Prostate gland (tissue), 2 donors: Measurements from ENCODE around the gene CHST11.

ENCODE experiments used
- CTCF ChIP-seq, 4 experiments: fragments of 200-600 bp in 2 of 4; fragments of 450-650 bp in 2 of 4; sonication (generic) in 2 of 4; IDR thresholded peaks; 1 replicate in 3 of 4; 2 replicates in 1 of 4; pipeline ENCODE4 v1.5.1; 2016 to 2019; ENCODE audit warnings: antibody characterized with exemption in 4 of 4, mild to moderate bottlenecking in 2 of 4, moderate library complexity in 2 of 4
- POLR2A ChIP-seq: fragments of 450-650 bp; IDR thresholded peaks from one replicate; pipeline ENCODE4 v1.6.1; 2016; ENCODE audit warnings: antibody characterized with exemption, mild to moderate bottlenecking
- POLR2AphosphoS5 ChIP-seq: sonication (generic); formaldehyde crosslinking; IDR thresholded peaks from one replicate; pipeline ENCODE4 v1.6.1; 2017; ENCODE audit warnings: antibody characterized with exemption

GRCh38 chr12:104519190-104520019 is 62.7 kb downstream of the CHST11 start:
- TF ChIP-seq CTCF (IDR thresholded peaks at IDR 0.05) (no peak), POLR2A (no peak), POLR2AphosphoS5 (no peak)
